GM12878 (cell line): ENCODE measurements around the gene OR2A5.

ENCODE experiments used
- BHLHE40 ChIP-seq, 2 experiments: fragments of 450-650 bp in 1 of 2; IDR thresholded peaks; 2 replicates each; pipeline ENCODE4 v1.6.1; 2011 to 2017; ENCODE audit warnings: low read depth in 2 of 2, borderline replicate concordance in 1 of 2, improper control_type of control experiment in 1 of 2, low read length in 1 of 2, mild to moderate bottlenecking in 1 of 2
- EP300 ChIP-seq, 2 experiments: fragments of 150-350 bp in 1 of 2; IDR thresholded peaks; 2 replicates each; pipeline ENCODE4 v1.6.1; 2011 to 2012; ENCODE audit warnings: low read depth in 2 of 2, low read length in 2 of 2, borderline replicate concordance in 1 of 2, improper control_type of control experiment in 1 of 2, inconsistent platforms in 1 of 2; ENCODE audit not compliant: control insufficient read depth in 1 of 2
- EZH2 ChIP-seq: IDR thresholded peaks from 2 replicates; pipeline ENCODE4 v1.6.1; 2012; ENCODE audit warnings: low read depth, mild to moderate bottlenecking, control low read depth, inconsistent platforms, low read length, borderline replicate concordance; ENCODE audit not compliant: control insufficient read depth
- KDM1A ChIP-seq: fragments of 200-600 bp; sonication (generic); IDR thresholded peaks from 2 replicates; pipeline ENCODE4 v1.6.1; 2016; ENCODE audit warnings: borderline replicate concordance
- NFXL1 ChIP-seq: fragments of 450-650 bp; IDR thresholded peaks from 2 replicates; pipeline ENCODE4 v1.6.1; 2017; ENCODE audit warnings: antibody characterized with exemption, mild to moderate bottlenecking, borderline replicate concordance
- PAX5 ChIP-seq: IDR thresholded peaks from 2 replicates; pipeline ENCODE4 v1.6.1; 2011; ENCODE audit warnings: low read depth, low read length, borderline replicate concordance
- SP1 ChIP-seq: IDR thresholded peaks from one replicate; pipeline ENCODE4 v1.6.1; 2011; ENCODE audit warnings: low read depth, low read length
- TAF1 ChIP-seq: IDR thresholded peaks from 2 replicates; pipeline ENCODE4 v1.6.1; 2011; ENCODE audit warnings: mild to moderate bottlenecking, low read depth, low read length, borderline replicate concordance
- ZBTB11 ChIP-seq: fragments of 450-650 bp; formaldehyde crosslinking; IDR thresholded peaks from 2 replicates; pipeline ENCODE4 v1.5.0; 2022; ENCODE audit warnings: mild to moderate bottlenecking, missing genetic modification characterization
- ZNF24 ChIP-seq: fragments of 450-650 bp; IDR thresholded peaks from 2 replicates; pipeline ENCODE4 v1.6.1; 2017; ENCODE audit warnings: antibody characterized with exemption, mild to moderate bottlenecking

GRCh38 chr7:144001543-144001942, 47.2 kb upstream of the OR2A5 start:
- TF ChIP-seq NFXL1 (no peak), EZH2 (no peak), ZNF24 (no peak), KDM1A (no peak), TAF1 (no peak), SP1 (no peak), PAX5 (no peak), ZBTB11 (no peak), BHLHE40 (IDR thresholded peaks at IDR 0.05; ENCODE audit: borderline replicate concordance in 1 of 2, low read depth in 2 of 2, low read length in 1 of 2) (no peak), EP300 (IDR thresholded peaks at IDR 0.05; ENCODE audit: borderline replicate concordance in 1 of 2, control insufficient read depth in 1 of 2, low read depth in 2 of 2, low read length in 2 of 2) (no peak)
